Measurements from ENCODE around the gene SERINC3.

DNA sequence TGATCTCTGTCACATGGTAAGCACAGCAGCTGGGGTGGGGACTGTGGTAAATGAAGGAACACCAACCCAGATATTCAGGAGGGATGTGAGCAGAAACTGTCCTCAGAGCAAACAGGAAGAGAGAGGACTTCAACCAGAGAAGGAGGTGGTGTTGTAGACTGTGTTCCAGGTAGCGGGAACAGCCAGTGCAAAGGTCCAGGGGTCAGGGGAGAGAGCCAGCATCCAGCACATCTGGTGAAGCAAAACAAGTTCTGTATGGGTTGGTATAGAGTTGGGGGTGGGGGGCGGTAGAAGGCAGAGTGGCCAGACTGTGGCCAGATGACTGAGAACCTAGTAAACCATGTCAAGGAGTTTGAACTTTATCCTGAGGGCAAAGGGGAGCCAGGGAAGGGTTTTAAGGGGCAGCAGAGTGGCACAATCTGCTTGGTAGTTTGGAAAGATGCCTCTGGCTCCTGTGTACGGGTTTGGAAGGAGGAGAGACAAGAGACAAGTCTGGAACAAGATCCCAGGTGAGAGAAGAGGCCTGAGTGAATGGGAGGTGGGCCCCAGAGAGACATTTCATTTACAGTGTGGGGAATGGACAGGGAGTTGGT, 73.9 kb downstream of the SERINC3 start:
- TF ChIP-seq, protein P1, sequence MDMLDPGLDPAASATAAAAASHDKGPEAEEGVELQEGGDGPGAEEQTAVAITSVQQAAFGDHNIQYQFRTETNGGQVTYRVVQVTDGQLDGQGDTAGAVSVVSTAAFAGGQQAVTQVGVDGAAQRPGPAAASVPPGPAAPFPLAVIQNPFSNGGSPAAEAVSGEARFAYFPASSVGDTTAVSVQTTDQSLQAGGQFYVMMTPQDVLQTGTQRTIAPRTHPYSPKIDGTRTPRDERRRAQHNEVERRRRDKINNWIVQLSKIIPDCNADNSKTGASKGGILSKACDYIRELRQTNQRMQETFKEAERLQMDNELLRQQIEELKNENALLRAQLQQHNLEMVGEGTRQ (IDR thresholded peaks at IDR 0.05; ENCODE audit: low read length), result no peak
- no peak for TF ChIP-seq GABPA (IDR thresholded peaks at IDR 0.05; ENCODE audit: borderline replicate concordance, insufficient read depth, low read length)
- TF ChIP-seq, protein P2, sequence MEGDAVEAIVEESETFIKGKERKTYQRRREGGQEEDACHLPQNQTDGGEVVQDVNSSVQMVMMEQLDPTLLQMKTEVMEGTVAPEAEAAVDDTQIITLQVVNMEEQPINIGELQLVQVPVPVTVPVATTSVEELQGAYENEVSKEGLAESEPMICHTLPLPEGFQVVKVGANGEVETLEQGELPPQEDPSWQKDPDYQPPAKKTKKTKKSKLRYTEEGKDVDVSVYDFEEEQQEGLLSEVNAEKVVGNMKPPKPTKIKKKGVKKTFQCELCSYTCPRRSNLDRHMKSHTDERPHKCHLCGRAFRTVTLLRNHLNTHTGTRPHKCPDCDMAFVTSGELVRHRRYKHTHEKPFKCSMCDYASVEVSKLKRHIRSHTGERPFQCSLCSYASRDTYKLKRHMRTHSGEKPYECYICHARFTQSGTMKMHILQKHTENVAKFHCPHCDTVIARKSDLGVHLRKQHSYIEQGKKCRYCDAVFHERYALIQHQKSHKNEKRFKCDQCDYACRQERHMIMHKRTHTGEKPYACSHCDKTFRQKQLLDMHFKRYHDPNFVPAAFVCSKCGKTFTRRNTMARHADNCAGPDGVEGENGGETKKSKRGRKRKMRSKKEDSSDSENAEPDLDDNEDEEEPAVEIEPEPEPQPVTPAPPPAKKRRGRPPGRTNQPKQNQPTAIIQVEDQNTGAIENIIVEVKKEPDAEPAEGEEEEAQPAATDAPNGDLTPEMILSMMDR (IDR thresholded peaks at IDR 0.05; ENCODE audit: control extremely low read depth in 1 of 3, insufficient read depth in 1 of 3, low read depth in 1 of 3, low read length in 3 of 3), result no peak
- no peak for TF ChIP-seq BACH1 (IDR thresholded peaks at IDR 0.05; ENCODE audit: low read length)
- TF ChIP-seq ASH2L (IDR thresholded peaks at IDR 0.05; ENCODE audit: low read length), result no peak
